ENCODE results near the gene YIF1A.
A peak's percentile ranks its signal among the peaks of the same experiment; 100 is the strongest.

YIF1A gene

GRCh38 chr11:66331542-66332370 lies 42.8 kb upstream of the YIF1A start:
- H2AFZ ChIP-seq, result no peak overlapping the region
- no peaks in the 10 kb centered on the region for H3K27me3 ChIP-seq (ENCODE audit: control insufficient read depth, insufficient read depth, low read length)
- no peaks in the 10 kb centered on the region for H3K9me3 ChIP-seq (ENCODE audit: control insufficient read depth, low read length)
- H3K27ac ChIP-seq, result no peak overlapping the region
- H3K4me1 ChIP-seq, result no peaks in the 10 kb centered on the region
- no peak overlapping the region for H3K4me2 ChIP-seq (ENCODE audit: low read length)
- no peaks in the 10 kb centered on the region for H3K36me3 ChIP-seq (ENCODE audit: control insufficient read depth, insufficient read depth, low read length)
- TF ChIP-seq, protein P1, sequence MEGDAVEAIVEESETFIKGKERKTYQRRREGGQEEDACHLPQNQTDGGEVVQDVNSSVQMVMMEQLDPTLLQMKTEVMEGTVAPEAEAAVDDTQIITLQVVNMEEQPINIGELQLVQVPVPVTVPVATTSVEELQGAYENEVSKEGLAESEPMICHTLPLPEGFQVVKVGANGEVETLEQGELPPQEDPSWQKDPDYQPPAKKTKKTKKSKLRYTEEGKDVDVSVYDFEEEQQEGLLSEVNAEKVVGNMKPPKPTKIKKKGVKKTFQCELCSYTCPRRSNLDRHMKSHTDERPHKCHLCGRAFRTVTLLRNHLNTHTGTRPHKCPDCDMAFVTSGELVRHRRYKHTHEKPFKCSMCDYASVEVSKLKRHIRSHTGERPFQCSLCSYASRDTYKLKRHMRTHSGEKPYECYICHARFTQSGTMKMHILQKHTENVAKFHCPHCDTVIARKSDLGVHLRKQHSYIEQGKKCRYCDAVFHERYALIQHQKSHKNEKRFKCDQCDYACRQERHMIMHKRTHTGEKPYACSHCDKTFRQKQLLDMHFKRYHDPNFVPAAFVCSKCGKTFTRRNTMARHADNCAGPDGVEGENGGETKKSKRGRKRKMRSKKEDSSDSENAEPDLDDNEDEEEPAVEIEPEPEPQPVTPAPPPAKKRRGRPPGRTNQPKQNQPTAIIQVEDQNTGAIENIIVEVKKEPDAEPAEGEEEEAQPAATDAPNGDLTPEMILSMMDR (IDR thresholded peaks at IDR 0.05), result no peak
- no peaks in the 10 kb centered on the region for H3K79me2 ChIP-seq
- no peak overlapping the region for H3K4me3 ChIP-seq (ENCODE audit: low read depth, low read length)
- no peak overlapping the region for H3K9ac ChIP-seq

GRCh38 chr11:66330931-66331330 lies 42.0 kb upstream of the YIF1A start:
- H3K27ac ChIP-seq, result no peak overlapping the region
- TF ChIP-seq, protein P1 (IDR thresholded peaks at IDR 0.05), result no peak
- H3K9me3 ChIP-seq (ENCODE audit: control insufficient read depth, low read length), result no peaks in the 10 kb centered on the region
- H3K9ac ChIP-seq, result no peak overlapping the region
- no peak overlapping the region for H3K4me2 ChIP-seq (ENCODE audit: low read length)
- H3K27me3 ChIP-seq (ENCODE audit: control insufficient read depth, insufficient read depth, low read length), result no peaks in the 10 kb centered on the region
- H2AFZ ChIP-seq, result no peak overlapping the region
- no peaks in the 10 kb centered on the region for H3K79me2 ChIP-seq
- H3K4me1 ChIP-seq, result no peaks in the 10 kb centered on the region
- H3K4me3 ChIP-seq (ENCODE audit: low read depth, low read length), result no peak overlapping the region
- H3K36me3 ChIP-seq (ENCODE audit: control insufficient read depth, insufficient read depth, low read length), result no peaks in the 10 kb centered on the region

GRCh38 chr11:66329165-66329673 lies 40.3 kb upstream of the YIF1A start:
- Histone ChIP-seq H3K4me1 (no peaks in the 10 kb centered on the region), H3K27ac (no peak overlapping the region), H3K9me3 (ENCODE audit: control insufficient read depth, low read length) (no peaks in the 10 kb centered on the region)

GRCh38 chr11:66328302-66329144 lies 39.6 kb upstream of the YIF1A start:
- Histone ChIP-seq H3K36me3 (ENCODE audit: control insufficient read depth, insufficient read depth, low read length) (no peaks in the 10 kb centered on the region), H3K9me3 (ENCODE audit: control insufficient read depth, low read length) (no peaks in the 10 kb centered on the region), H3K79me2 (no peaks in the 10 kb centered on the region), H3K27me3 (ENCODE audit: control insufficient read depth, insufficient read depth, low read length) (no peaks in the 10 kb centered on the region), H2AFZ (peak overlapping the region; percentile 66), H3K27ac (no peak overlapping the region), H3K4me1 (no peaks in the 10 kb centered on the region), H3K4me3 (ENCODE audit: low read depth, low read length) (no peak overlapping the region), H3K4me2 (ENCODE audit: low read length) (peak overlapping the region; percentile 38), H3K9ac (no peak overlapping the region)
- TF ChIP-seq, protein P1 (IDR thresholded peaks at IDR 0.05), result peak; percentile 85

More at GRCh38 chr11:66329165-66329673, 40.3 kb upstream of the YIF1A start:
- TF ChIP-seq, protein P1 (IDR thresholded peaks at IDR 0.05), result no peak
- Histone ChIP-seq H3K79me2 (no peaks in the 10 kb centered on the region), H3K27me3 (ENCODE audit: control insufficient read depth, insufficient read depth, low read length) (no peaks in the 10 kb centered on the region), H3K4me2 (ENCODE audit: low read length) (no peak overlapping the region), H3K9ac (no peak overlapping the region), H3K36me3 (ENCODE audit: control insufficient read depth, insufficient read depth, low read length) (no peaks in the 10 kb centered on the region), H2AFZ (no peak overlapping the region), H3K4me3 (ENCODE audit: low read depth, low read length) (no peak overlapping the region)

Data from parathyroid adenoma (tissue), 2 donors.